AG20443 (cell line): Measurements from ENCODE around the gene CMIP.

Experiments
- DNase-seq: peaks from one replicate; pipeline ENCODE4 v3.0.0; 2012; ENCODE audit warnings: low spot score, mixed read lengths

CMIP gene

GRCh38 chr16:81624760-81625543 is 180.3 kb downstream of the CMIP start:
- no peak for DNase-seq

GRCh38 chr16:81625544-81626153 is 181.0 kb downstream of the CMIP start:
- peak; percentile 78 for DNase-seq

- no peak for DNase-seq
Observed at GRCh38 chr16:81626181-81626674, 181.6 kb downstream of the CMIP start.

- DNase-seq: no peak
Observed at GRCh38 chr16:81627024-81627423, 182.4 kb downstream of the CMIP start.

- no peak for DNase-seq
Observed at GRCh38 chr16:81627729-81628244, 183.2 kb downstream of the CMIP start.

GRCh38 chr16:81629034-81629802 is 184.6 kb downstream of the CMIP start:
- no peak for DNase-seq

- no peak for DNase-seq
Observed at GRCh38 chr16:81629896-81630634, 185.5 kb downstream of the CMIP start.

- DNase-seq: no peak
Observed at GRCh38 chr16:81630635-81631031, 186.0 kb downstream of the CMIP start.

- DNase-seq: peak; percentile 65
Observed at GRCh38 chr16:81632392-81633146, 188.0 kb downstream of the CMIP start.

- DNase-seq: no peak
Observed at GRCh38 chr16:81633147-81633619, 188.6 kb downstream of the CMIP start.

- DNase-seq: no peak
Observed at GRCh38 chr16:81633680-81634379, 189.2 kb downstream of the CMIP start.

- DNase-seq: no peak
Observed at GRCh38 chr16:81634380-81635062, 189.9 kb downstream of the CMIP start.

- no peak for DNase-seq
Observed at GRCh38 chr16:81635063-81635937, 190.7 kb downstream of the CMIP start.

- no peak for DNase-seq
Observed at GRCh38 chr16:81636298-81636993, 191.8 kb downstream of the CMIP start.

- DNase-seq: no peak
Observed at GRCh38 chr16:81637336-81638235, 193.0 kb downstream of the CMIP start.

GRCh38 chr16:81638286-81638945 is 193.8 kb downstream of the CMIP start:
- no peak for DNase-seq
